ENCODE measurements around the gene ATXN1. TPM values are rescaled to one million over a fixed set of nuclear protein-coding genes. Genes with fewer than 3 reads are reported as not detected.

The ATXN1 gene
- total RNA-seq, 1 experiment from 2014 or later = 8.1 TPM

- TF ChIP-seq ZNF425 (CRISPR knock-in tag; conservative IDR thresholded peaks at IDR 0.05) = no peak
- no peak for TF ChIP-seq CBFB (CRISPR knock-in tag; IDR thresholded peaks at IDR 0.05; ENCODE audit: low read depth)
- no peak for DNase-seq (ENCODE audit: low spot score)
- H3K4me1 Mint-ChIP-seq = no peaks in the 10 kb centered on the region
- ATAC-seq = no peak
- no peaks in the 10 kb centered on the region for H3K9me3 Mint-ChIP-seq
- CTCF ChIA-PET = no interaction called here
- no peak overlapping the region for H3K4me3 Mint-ChIP-seq
- no peaks in the 10 kb centered on the region for H3K36me3 Mint-ChIP-seq
- no peak overlapping the region for H3K27ac Mint-ChIP-seq
- POLR2A ChIA-PET = no interaction called here
- no peaks in the 10 kb centered on the region for H3K27me3 Mint-ChIP-seq (ENCODE audit: low read depth)
Observed at GRCh38 chr6:16585805-16586204, 175.5 kb downstream of the ATXN1 start.

GRCh38 chr6:16583144-16583762 is 178.0 kb downstream of the ATXN1 start:
- Mint-ChIP-seq H3K27me3 (ENCODE audit: low read depth) (no peaks in the 10 kb centered on the region), H3K27ac (no peak overlapping the region), H3K4me1 (no peaks in the 10 kb centered on the region), H3K9me3 (no peaks in the 10 kb centered on the region), H3K4me3 (no peak overlapping the region), H3K36me3 (no peaks in the 10 kb centered on the region)
- CTCF ChIA-PET = interaction anchor here (0.6 to 1.0 kb wide), 2 partner anchors 70 to 188 kb away, joined by 3 read pairs; no protein-coding TSS in a partner anchor
- DNase-seq (ENCODE audit: low spot score) (no peak), ATAC-seq (no peak)
- no peak for TF ChIP-seq PRRX2 (CRISPR knock-in tag; IDR thresholded peaks at IDR 0.05)
- TF ChIP-seq ZNF532 (CRISPR knock-in tag; IDR thresholded peaks at IDR 0.05; ENCODE audit: borderline replicate concordance) = no peak
- no peak for TF ChIP-seq SOX15 (CRISPR knock-in tag; IDR thresholded peaks at IDR 0.05)
- POLR2A ChIA-PET = no interaction called here

GRCh38 chr6:16582446-16583143 is 178.7 kb downstream of the ATXN1 start:
- Mint-ChIP-seq H3K27ac (no peak overlapping the region), H3K36me3 (no peaks in the 10 kb centered on the region), H3K27me3 (ENCODE audit: low read depth) (no peaks in the 10 kb centered on the region), H3K4me3 (no peak overlapping the region), H3K9me3 (no peaks in the 10 kb centered on the region), H3K4me1 (no peaks in the 10 kb centered on the region)
- ChIA-PET CTCF (interaction anchor here (0.6 to 1.0 kb wide), 2 partner anchors 69 to 188 kb away, joined by 3 read pairs; no protein-coding TSS in a partner anchor), POLR2A (no interaction called here)
- ATAC-seq = no peak
- TF ChIP-seq ZBTB21 (CRISPR knock-in tag; IDR thresholded peaks at IDR 0.05; ENCODE audit: borderline replicate concordance) = no peak
- no peak for TF ChIP-seq ZNF396 (CRISPR knock-in tag; IDR thresholded peaks at IDR 0.05; ENCODE audit: borderline replicate concordance)
- TF ChIP-seq SP1 (CRISPR knock-in tag; conservative IDR thresholded peaks at IDR 0.05) = no peak
- no peak for TF ChIP-seq MLX (CRISPR knock-in tag; IDR thresholded peaks at IDR 0.05)
- no peak for TF ChIP-seq NFYB (CRISPR knock-in tag; conservative IDR thresholded peaks at IDR 0.05; ENCODE audit: low read depth)
- TF ChIP-seq E2F4 (CRISPR knock-in tag; IDR thresholded peaks at IDR 0.05; ENCODE audit: borderline replicate concordance, low read depth) = no peak
- no peak for DNase-seq (ENCODE audit: low spot score)

All from WTC11 (cell line).